ENCODE data around the gene PRELID2.
"Not testable (repeated sequence)": the region's sequence is repeated elsewhere in the genome, so short reads cannot be mapped to it uniquely, and the experiment has no call there.

PRELID2 gene

GRCh38 chr5:145750199-145750598, 84.9 kb downstream of the PRELID2 start:
- in situ Hi-C loops (cut with HindIII; ENCODE audit: low sequenced_read_pairs) = no loop called here
- H3K4me3 ChIP-seq (ENCODE audit: low read depth, low read length) = no peak overlapping the region
- DNase-seq (ENCODE audit: low read depth, low spot score) = no peak
- TF ChIP-seq CTCF (IDR thresholded peaks at IDR 0.05; ENCODE audit: low read depth, low read length) = no peak

DNA sequence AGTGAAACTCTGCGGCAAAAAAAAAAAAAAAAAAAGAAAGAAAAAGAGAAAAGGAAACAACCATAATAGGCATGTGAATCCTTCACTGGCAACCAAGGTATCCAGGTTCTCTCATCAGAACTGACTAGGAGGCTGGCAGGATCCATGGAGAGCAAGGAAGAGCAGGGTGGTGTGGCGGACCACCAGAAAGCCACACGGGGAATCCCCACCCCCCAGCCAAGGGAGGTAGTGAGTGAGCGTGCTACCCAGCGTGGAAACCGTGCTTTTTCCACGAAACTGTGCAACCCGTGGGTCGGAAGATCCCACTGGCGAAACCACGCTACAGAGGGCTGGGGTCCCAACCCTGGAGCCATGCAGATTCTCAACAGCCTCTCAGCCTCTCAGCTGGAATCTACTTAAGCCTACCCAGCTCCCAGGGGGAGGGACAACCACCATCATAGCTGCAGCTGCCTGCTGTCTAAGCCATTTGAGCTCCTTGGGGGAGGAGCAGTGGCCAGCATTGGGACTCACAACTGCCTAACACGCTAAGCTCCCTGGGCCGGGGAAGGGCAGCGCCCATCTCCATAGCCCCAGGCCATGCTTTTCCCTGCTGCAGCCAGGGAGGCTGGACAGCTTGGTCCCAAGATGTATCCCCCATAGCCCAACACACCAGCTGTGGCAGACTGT, 91.6 kb downstream of the PRELID2 start:
- no peak overlapping the region for H3K4me3 ChIP-seq (ENCODE audit: low read depth, low read length)
- in situ Hi-C loops (cut with HindIII; ENCODE audit: low sequenced_read_pairs) = no loop called here
- DNase-seq (ENCODE audit: low read depth, low spot score) = no peak
- TF ChIP-seq CTCF (IDR thresholded peaks at IDR 0.05; ENCODE audit: low read depth, low read length) = no peak

DNA sequence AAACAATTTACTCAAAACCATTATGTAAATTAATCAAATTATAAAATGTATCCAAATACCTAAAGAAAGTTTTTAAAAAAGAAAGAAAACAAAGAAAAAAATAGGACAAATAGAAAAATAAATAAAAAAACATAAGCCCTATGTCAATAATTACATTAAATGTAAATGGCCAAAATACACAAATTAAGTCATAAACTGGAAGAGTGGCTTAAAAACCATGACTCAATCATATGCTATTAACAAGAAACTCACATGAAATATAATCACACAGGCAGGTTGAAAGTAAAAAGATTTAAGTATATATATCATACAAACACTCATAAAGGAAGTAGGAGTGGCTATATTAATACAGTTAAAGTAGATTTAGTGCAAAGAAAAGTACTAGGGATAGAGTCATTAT, 95.3 kb downstream of the PRELID2 start:
- DNase-seq (ENCODE audit: low read depth, low spot score) = no peak
- in situ Hi-C loops (cut with HindIII; ENCODE audit: low sequenced_read_pairs) = no loop called here
- no peak overlapping the region for H3K4me3 ChIP-seq (ENCODE audit: low read depth, low read length)
- TF ChIP-seq CTCF (IDR thresholded peaks at IDR 0.05; ENCODE audit: low read depth, low read length) = no peak

GRCh38 chr5:145738227-145738626, 96.9 kb downstream of the PRELID2 start:
- no peak for TF ChIP-seq CTCF (IDR thresholded peaks at IDR 0.05; ENCODE audit: low read depth, low read length)
- no peak for DNase-seq (ENCODE audit: low read depth, low spot score)
- in situ Hi-C loops (cut with HindIII; ENCODE audit: low sequenced_read_pairs) = no loop called here
- H3K4me3 ChIP-seq (ENCODE audit: low read depth, low read length) = no peak overlapping the region

DNA sequence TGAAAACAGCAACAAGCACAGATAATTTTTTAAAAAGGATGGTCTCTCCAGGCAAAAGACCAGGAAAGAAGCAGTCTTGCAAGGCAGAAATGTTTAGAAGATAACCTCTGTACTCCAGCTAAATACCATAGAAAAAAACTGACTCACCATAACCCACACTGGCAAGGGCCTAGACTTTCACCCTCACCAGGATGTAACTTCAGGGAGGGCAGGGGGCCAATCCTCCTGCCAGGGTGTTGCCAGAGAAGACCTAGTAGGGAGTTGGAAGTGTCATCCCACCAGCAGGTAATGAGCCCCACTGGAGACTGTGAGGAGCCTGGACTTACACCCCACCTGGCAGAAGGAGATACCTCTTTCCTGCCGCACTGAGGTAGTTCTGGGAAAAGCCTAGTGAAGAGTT, 97.6 kb downstream of the PRELID2 start:
- in situ Hi-C loops (cut with HindIII; ENCODE audit: low sequenced_read_pairs) = no loop called here
- H3K4me3 ChIP-seq (ENCODE audit: low read depth, low read length) = no peak overlapping the region

GRCh38 chr5:145729956-145730355, 105.2 kb downstream of the PRELID2 start:
- DNase-seq (ENCODE audit: low read depth, low spot score); H3K4me3 ChIP-seq (ENCODE audit: low read depth, low read length); in situ Hi-C loops (cut with HindIII; ENCODE audit: low sequenced_read_pairs): not testable (repeated sequence)

More for the DNA sequence above, 97.6 kb downstream of the PRELID2 start:
- DNase-seq (ENCODE audit: low read depth, low spot score) = no peak
- no peak for TF ChIP-seq CTCF (IDR thresholded peaks at IDR 0.05; ENCODE audit: low read depth, low read length)

GRCh38 chr5:145723516-145723915, 111.6 kb downstream of the PRELID2 start:
- in situ Hi-C loops (cut with HindIII; ENCODE audit: low sequenced_read_pairs) = no loop called here
- no peak overlapping the region for H3K4me3 ChIP-seq (ENCODE audit: low read depth, low read length)
- DNase-seq (ENCODE audit: low read depth, low spot score) = no peak
- no peak for TF ChIP-seq CTCF (IDR thresholded peaks at IDR 0.05; ENCODE audit: low read depth, low read length)

Data from astrocyte of the spinal cord (primary cell).